Adrenal gland (tissue), 12 donors: ENCODE data around the gene TBATA. TPM values are rescaled to one million over a fixed set of nuclear protein-coding genes. Genes with fewer than 3 reads are reported as not detected.

ENCODE experiments used
- DNase-seq, 7 donors: peaks; one replicate each; pipeline ENCODE4 v3.0.0-alpha.2; 2019 to 2020
- H3K27ac ChIP-seq, 5 donors: fragments of 200-600 bp; sonication (generic) in 4 of 5; 1 replicate in 3 of 5; 2 replicates in 2 of 5; pipeline versions ENCODE4 v1.5.1 to v1.8.0; 2016 to 2020; ENCODE audit warnings: mild to moderate bottlenecking in 1 of 5
- H3K27me3 ChIP-seq: fragments of 200-600 bp; 2 replicates; pipeline ENCODE4 v1.8.0; 2021
- H3K36me3 ChIP-seq, 2 donors: fragments of 200-600 bp; replicated peaks in 1 of 2; 1 replicate in 1 of 2; 2 replicates in 1 of 2; pipeline versions ENCODE4 v1.5.1 to v1.8.0; 2018 to 2022
- H3K4me1 ChIP-seq, 2 donors: fragments of 200-600 bp; replicated peaks in 1 of 2; 1 replicate in 1 of 2; 2 replicates in 1 of 2; pipeline versions ENCODE4 v1.5.1 to v1.8.0; 2018 to 2021
- H3K4me3 ChIP-seq, 4 donors: fragments of 200-600 bp; sonication (generic) in 3 of 4; one replicate each; pipeline ENCODE4 v1.5.1; 2016 to 2018
- H3K9me3 ChIP-seq, 3 donors: fragments of 200-600 bp; sonication (generic) in 1 of 3; replicated peaks in 1 of 3; 1 replicate in 2 of 3; 2 replicates in 1 of 3; pipeline versions ENCODE4 v1.5.1 to v1.8.0; 2016 to 2021
- CTCF ChIP-seq, 6 experiments: fragments of 450-650 bp in 4 of 6; fragments of 200-600 bp in 2 of 6; sonication (generic) in 1 of 6; IDR thresholded peaks; 1 replicate in 5 of 6; 2 replicates in 1 of 6; pipeline versions ENCODE4 v1.5.1 to v1.8.0; 2016 to 2021; ENCODE audit warnings: antibody characterized with exemption in 6 of 6, mild to moderate bottlenecking in 2 of 6, moderate library complexity in 1 of 6
- POLR2A ChIP-seq, 2 donors: fragments of 450-650 bp; IDR thresholded peaks; one replicate each; pipeline ENCODE4 v1.6.1; 2017; ENCODE audit warnings: antibody characterized with exemption in 2 of 2, mild to moderate bottlenecking in 2 of 2, moderate library complexity in 1 of 2
- WGBS, 4 donors: extraction: QIAGEN DNeasy Blood & Tissue Kit in 2 of 4; methylation state at CpG; one replicate each; pipeline versions ENCODE4 v1.1.5 to v1.1.7; 2013 to 2017; 5-methylcytosine and 5-hydroxymethylcytosine counted together
- intact Hi-C, 2 donors: fragments of 100-400 bp; cut with DNase I; formaldehyde crosslinking; loops; one replicate each; pipeline versions ENCODE4 v1.14.1 to v1.15.0; 2022 to 2023
- polyA plus RNA-seq, 3 donors: library from polyadenylated mRNA; stranded (reverse); fragments of 200-250 nt in 2 of 3; fragments of 350-450 nt in 1 of 3; fragmentation: Illumina TruSeq in 1 of 3; extraction: RNeasy Lipid Tissue Mini Kit (QIAGEN cat#74804) in 1 of 3; gene quantifications; one replicate each; pipeline ENCODE4 v1.2.3, GENCODE V29; 2013 to 2014
- total RNA-seq, 9 donors: library from RNA; depleted of rRNA in 4 of 9; stranded (reverse); fragments of >200 nt in 4 of 9; fragments of 120-200 nt in 1 of 9; fragmentation: NEBNext Ultra II Directional in 1 of 9; extraction: Animal tissue kit (Norgen Biotek cat#: 25700) in 1 of 9; gene quantifications; one replicate each; pipeline versions ENCODE4 v1.1.0 to v1.2.4, GENCODE V29; 2013 to 2023
- donor health status: healthy with polysubstance abuse.
- donor health status: Bipolar disorder and iron deficiency.
- donor health status: DM: yes; HTN: yes; CAD: no.
- donor health status: DM: no; HTN: no; CAD: no.
- donor health status: DM: no; HTN: no; CAD: no.
- donor health status: DM: yes; HTN: yes; CAD: no.

Gene TBATA
- total and polyA plus RNA-seq, 12 donors = 0.17 TPM; not detected in 11

GRCh38 chr10:70782746-70783680 lies 2.2 kb downstream of the TBATA start:
- no peak overlapping the region for H3K27ac ChIP-seq
- DNase-seq = no peak
- WGBS, 4 donors = 45 to 77% (median 73%) methylated on average over 4 to 11 of the region's 11 CpGs

GRCh38 chr10:70782086-70782745 lies 3.0 kb downstream of the TBATA start:
- Histone ChIP-seq H3K36me3 (no peaks in the 10 kb centered on the region), H3K4me3 (no peak overlapping the region), H3K9me3 (no peaks in the 10 kb centered on the region), H3K4me1 (peaks cover 0 to 9% of the 10 kb centered on the region in 2 donors), H3K27ac (no peak overlapping the region), H3K27me3 (peaks cover 4% of the 10 kb centered on the region)
- TF ChIP-seq CTCF (IDR thresholded peaks at IDR 0.05) (no peak), POLR2A (IDR thresholded peaks at IDR 0.05) (no peak)
- intact Hi-C loops = no loop called here
- WGBS, 4 donors = 40 to 72% (median 48%) methylated on average over 1 to 4 of the region's 4 CpGs
- no peak for DNase-seq

More at GRCh38 chr10:70782746-70783680, 2.2 kb downstream of the TBATA start:
- H3K4me1 ChIP-seq = peaks cover 0 to 9% of the 10 kb centered on the region in 2 donors
- H3K9me3 ChIP-seq = no peaks in the 10 kb centered on the region
- no peak overlapping the region for H3K4me3 ChIP-seq
- intact Hi-C loops = no loop called here
- TF ChIP-seq POLR2A (IDR thresholded peaks at IDR 0.05) = no peak
- no peak for TF ChIP-seq CTCF (IDR thresholded peaks at IDR 0.05)
- H3K36me3 ChIP-seq = no peaks in the 10 kb centered on the region
- peaks cover 4% of the 10 kb centered on the region for H3K27me3 ChIP-seq

GRCh38 chr10:70781461-70782051 lies 3.6 kb downstream of the TBATA start:
- no peak for DNase-seq
- H3K27me3 ChIP-seq = peaks cover 4% of the 10 kb centered on the region
- TF ChIP-seq POLR2A (IDR thresholded peaks at IDR 0.05) = no peak
- no peak for TF ChIP-seq CTCF (IDR thresholded peaks at IDR 0.05)
- H3K4me1 ChIP-seq = peaks cover 0 to 2% of the 10 kb centered on the region in 2 donors
- 90 to 93% (median 92%) methylated on average over 7 to 8 of the region's 8 CpGs for WGBS, 4 donors
- no peak overlapping the region for H3K4me3 ChIP-seq
- H3K36me3 ChIP-seq = no peaks in the 10 kb centered on the region
- intact Hi-C loops = no loop called here
- no peaks in the 10 kb centered on the region for H3K9me3 ChIP-seq
- H3K27ac ChIP-seq = no peak overlapping the region

- intact Hi-C loops = no loop called here
- Histone ChIP-seq H3K4me3 (no peak overlapping the region), H3K36me3 (no peaks in the 10 kb centered on the region), H3K4me1 (no peaks in the 10 kb centered on the region), H3K27ac (no peak overlapping the region), H3K27me3 (peaks cover 4% of the 10 kb centered on the region), H3K9me3 (no peaks in the 10 kb centered on the region)
- no peak for TF ChIP-seq CTCF (IDR thresholded peaks at IDR 0.05)
- TF ChIP-seq POLR2A (IDR thresholded peaks at IDR 0.05) = no peak
- no peak for DNase-seq
- WGBS, 4 donors = 89 to 93% (median 93%) methylated on average over 4 of the region's 4 CpGs
Measured at GRCh38 chr10:70780772-70781171, 4.4 kb downstream of the TBATA start.
